Suprapubic skin (tissue), 4 donors: ENCODE measurements around the gene MGAT3. TPM values are rescaled to one million over a fixed set of nuclear protein-coding genes. Genes with fewer than 3 reads are reported as not detected.

Experiments used
- DNase-seq, 2 donors: peaks; one replicate each; pipeline ENCODE4 v3.0.0-alpha.2; 2019; ENCODE audit warnings: low spot score in 2 of 2
- H3K27ac ChIP-seq: fragments of 200-600 bp; sonication (generic); one replicate; pipeline ENCODE4 v1.5.1; 2019
- H3K27me3 ChIP-seq: fragments of 200-600 bp; sonication (generic); one replicate; pipeline ENCODE4 v1.5.1; 2019
- H3K36me3 ChIP-seq: fragments of 200-600 bp; sonication (generic); one replicate; pipeline ENCODE4 v1.5.1; 2019
- H3K4me1 ChIP-seq: fragments of 200-600 bp; sonication (generic); one replicate; pipeline ENCODE4 v1.5.1; 2019
- H3K4me3 ChIP-seq: fragments of 200-600 bp; sonication (generic); one replicate; pipeline ENCODE4 v1.5.1; 2019; ENCODE audit warnings: mild to moderate bottlenecking
- H3K9me3 ChIP-seq: fragments of 200-600 bp; sonication (generic); one replicate; pipeline ENCODE4 v1.5.1; 2019
- EP300 ChIP-seq: sonication (generic); formaldehyde crosslinking; IDR thresholded peaks from one replicate; pipeline ENCODE4 v1.6.1; 2017; ENCODE audit warnings: antibody characterized with exemption
- POLR2A ChIP-seq, 2 donors: fragments of 450-650 bp; IDR thresholded peaks; one replicate each; pipeline ENCODE4 v1.6.1; 2017; ENCODE audit warnings: antibody characterized with exemption in 2 of 2, mild to moderate bottlenecking in 2 of 2, moderate library complexity in 2 of 2
- POLR2AphosphoS5 ChIP-seq, 3 donors: sonication (generic); formaldehyde crosslinking; IDR thresholded peaks; one replicate each; pipeline ENCODE4 v1.6.1; 2017; ENCODE audit warnings: antibody characterized with exemption in 3 of 3
- WGBS: methylation state at CpG from one replicate; pipeline ENCODE4 v1.1.5; 2018; 5-methylcytosine and 5-hydroxymethylcytosine counted together
- total RNA-seq, 4 donors: library from RNA; depleted of rRNA; stranded (reverse); fragments of >200 nt; gene quantifications; one replicate each; pipeline ENCODE4 v1.1.0, GENCODE V29; 2016
- TF ChIP-seq, protein P1 (sequence below), 2 donors: fragments of 200-600 bp in 1 of 2; fragments of 450-650 bp in 1 of 2; sonication (generic) in 1 of 2; IDR thresholded peaks; one replicate each; pipeline ENCODE4 v1.5.1; 2016 to 2019; ENCODE audit warnings: antibody characterized with exemption in 2 of 2, mild to moderate bottlenecking in 1 of 2, moderate library complexity in 1 of 2

MGAT3 gene
- total RNA-seq, 4 donors from 2014 or later, result 2.2 to 3.7 (median 3.0) TPM

- DNase-seq, result no peak
- H3K9me3 ChIP-seq, result no peaks in the 10 kb centered on the region
- H3K27ac ChIP-seq, result no peak overlapping the region
- H3K36me3 ChIP-seq, result no peaks in the 10 kb centered on the region
- 68% methylated on average over 11 of the region's 11 CpGs for WGBS
- TF ChIP-seq POLR2AphosphoS5 (IDR thresholded peaks at IDR 0.05) (no peak), EP300 (no peak), POLR2A (IDR thresholded peaks at IDR 0.05) (no peak)
- TF ChIP-seq, protein P1, sequence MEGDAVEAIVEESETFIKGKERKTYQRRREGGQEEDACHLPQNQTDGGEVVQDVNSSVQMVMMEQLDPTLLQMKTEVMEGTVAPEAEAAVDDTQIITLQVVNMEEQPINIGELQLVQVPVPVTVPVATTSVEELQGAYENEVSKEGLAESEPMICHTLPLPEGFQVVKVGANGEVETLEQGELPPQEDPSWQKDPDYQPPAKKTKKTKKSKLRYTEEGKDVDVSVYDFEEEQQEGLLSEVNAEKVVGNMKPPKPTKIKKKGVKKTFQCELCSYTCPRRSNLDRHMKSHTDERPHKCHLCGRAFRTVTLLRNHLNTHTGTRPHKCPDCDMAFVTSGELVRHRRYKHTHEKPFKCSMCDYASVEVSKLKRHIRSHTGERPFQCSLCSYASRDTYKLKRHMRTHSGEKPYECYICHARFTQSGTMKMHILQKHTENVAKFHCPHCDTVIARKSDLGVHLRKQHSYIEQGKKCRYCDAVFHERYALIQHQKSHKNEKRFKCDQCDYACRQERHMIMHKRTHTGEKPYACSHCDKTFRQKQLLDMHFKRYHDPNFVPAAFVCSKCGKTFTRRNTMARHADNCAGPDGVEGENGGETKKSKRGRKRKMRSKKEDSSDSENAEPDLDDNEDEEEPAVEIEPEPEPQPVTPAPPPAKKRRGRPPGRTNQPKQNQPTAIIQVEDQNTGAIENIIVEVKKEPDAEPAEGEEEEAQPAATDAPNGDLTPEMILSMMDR (IDR thresholded peaks at IDR 0.05), result no peak
- H3K27me3 ChIP-seq, result peaks cover 39% of the 10 kb centered on the region
- H3K4me1 ChIP-seq, result peaks cover 35% of the 10 kb centered on the region
- H3K4me3 ChIP-seq, result no peak overlapping the region
Measured at GRCh38 chr22:39459681-39460080, 2.9 kb downstream of the MGAT3 start.

DNA sequence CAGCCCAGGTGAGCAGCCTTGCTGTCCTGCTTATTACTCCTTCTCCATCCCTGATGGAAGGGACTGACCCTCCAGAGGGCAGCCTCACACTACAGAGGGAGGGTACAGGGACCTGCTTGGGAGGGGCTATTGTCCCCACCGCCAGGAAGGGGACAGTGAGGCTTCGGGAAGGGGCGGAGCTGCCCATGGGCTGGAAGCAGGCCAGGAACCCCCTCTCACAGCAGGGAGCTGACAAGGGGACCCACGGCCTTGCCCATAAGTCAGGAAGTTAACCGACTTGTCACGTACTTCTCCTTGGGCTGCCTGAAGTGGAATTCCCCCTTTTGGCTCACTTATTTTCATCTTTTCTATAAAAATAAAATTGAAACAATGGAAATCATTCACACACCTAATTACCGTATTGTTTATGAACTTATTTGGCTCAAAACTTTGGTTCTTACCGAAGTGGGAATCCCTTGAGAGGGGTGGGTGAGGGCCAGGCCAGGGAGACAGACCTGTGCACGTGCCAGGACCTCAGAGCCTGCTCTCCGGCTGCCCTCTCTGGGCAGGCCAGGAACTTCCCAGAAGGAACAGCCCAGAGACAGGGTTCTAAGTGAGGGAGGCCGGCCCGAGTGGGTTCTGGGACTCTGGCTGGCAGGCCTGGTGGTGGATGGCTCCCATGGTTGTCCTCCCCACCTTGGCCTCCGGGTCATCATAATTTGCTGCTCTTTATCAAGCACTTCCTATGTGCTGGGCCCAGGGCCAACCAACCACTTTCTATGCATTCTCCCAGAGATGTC, 5.8 kb downstream of the MGAT3 start:
- Histone ChIP-seq H3K4me3 (no peak overlapping the region), H3K4me1 (peaks cover 25% of the 10 kb centered on the region), H3K27me3 (peaks cover 21% of the 10 kb centered on the region), H3K36me3 (no peaks in the 10 kb centered on the region), H3K9me3 (no peaks in the 10 kb centered on the region), H3K27ac (peak overlapping the region; percentile 64)
- DNase-seq, result no peak
- TF ChIP-seq POLR2A (IDR thresholded peaks at IDR 0.05) (no peak), EP300 (no peak), POLR2AphosphoS5 (IDR thresholded peaks at IDR 0.05) (no peak)
- TF ChIP-seq, protein P1 (IDR thresholded peaks at IDR 0.05), result no peak
- 54% methylated on average over 13 of the region's 13 CpGs for whole genome bisulfite sequencing

DNA sequence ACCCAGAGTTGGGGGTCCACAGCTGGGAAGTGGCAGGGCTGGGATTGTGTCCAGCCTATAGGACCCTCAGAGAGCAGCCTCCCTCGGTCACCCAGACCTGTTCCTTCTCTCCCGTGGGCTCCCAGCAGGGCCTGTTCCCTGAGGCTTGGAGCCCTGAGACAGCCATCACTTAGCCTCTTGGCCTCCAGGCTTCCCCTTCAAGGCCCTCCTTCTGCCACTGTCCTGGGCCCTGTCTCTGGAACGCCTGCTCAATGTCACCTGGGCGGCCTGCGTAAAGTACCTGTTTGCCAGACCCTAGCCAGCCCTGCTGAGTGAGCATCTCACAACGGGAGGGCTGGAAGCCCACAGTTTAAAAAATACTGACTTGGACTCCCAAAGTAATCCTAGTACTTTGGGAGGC, 6.5 kb downstream of the MGAT3 start:
- Histone ChIP-seq H3K9me3 (no peaks in the 10 kb centered on the region), H3K4me3 (no peak overlapping the region), H3K27ac (peak overlapping the region; percentile 64), H3K27me3 (peaks cover 15% of the 10 kb centered on the region), H3K4me1 (peaks cover 18% of the 10 kb centered on the region), H3K36me3 (no peaks in the 10 kb centered on the region)
- no peak for TF ChIP-seq POLR2AphosphoS5 (IDR thresholded peaks at IDR 0.05)
- DNase-seq, result no peak
- 98% methylated on average over 5 of the region's 6 CpGs for whole genome bisulfite sequencing

GRCh38 chr22:39463931-39464390, 7.1 kb downstream of the MGAT3 start:
- H3K27ac ChIP-seq, result peak overlapping the region; percentile 64
- peaks cover 8% of the 10 kb centered on the region for H3K27me3 ChIP-seq
- no peak overlapping the region for H3K4me3 ChIP-seq
- H3K9me3 ChIP-seq, result no peaks in the 10 kb centered on the region
- TF ChIP-seq POLR2AphosphoS5 (IDR thresholded peaks at IDR 0.05) (no peak), EP300 (no peak), POLR2A (IDR thresholded peaks at IDR 0.05) (no peak)
- TF ChIP-seq, protein P1 (IDR thresholded peaks at IDR 0.05), result no peak
- 62% methylated on average over 10 of the region's 10 CpGs for WGBS
- H3K4me1 ChIP-seq, result peaks cover 18% of the 10 kb centered on the region
- H3K36me3 ChIP-seq, result no peaks in the 10 kb centered on the region
- DNase-seq, result no peak

DNA sequence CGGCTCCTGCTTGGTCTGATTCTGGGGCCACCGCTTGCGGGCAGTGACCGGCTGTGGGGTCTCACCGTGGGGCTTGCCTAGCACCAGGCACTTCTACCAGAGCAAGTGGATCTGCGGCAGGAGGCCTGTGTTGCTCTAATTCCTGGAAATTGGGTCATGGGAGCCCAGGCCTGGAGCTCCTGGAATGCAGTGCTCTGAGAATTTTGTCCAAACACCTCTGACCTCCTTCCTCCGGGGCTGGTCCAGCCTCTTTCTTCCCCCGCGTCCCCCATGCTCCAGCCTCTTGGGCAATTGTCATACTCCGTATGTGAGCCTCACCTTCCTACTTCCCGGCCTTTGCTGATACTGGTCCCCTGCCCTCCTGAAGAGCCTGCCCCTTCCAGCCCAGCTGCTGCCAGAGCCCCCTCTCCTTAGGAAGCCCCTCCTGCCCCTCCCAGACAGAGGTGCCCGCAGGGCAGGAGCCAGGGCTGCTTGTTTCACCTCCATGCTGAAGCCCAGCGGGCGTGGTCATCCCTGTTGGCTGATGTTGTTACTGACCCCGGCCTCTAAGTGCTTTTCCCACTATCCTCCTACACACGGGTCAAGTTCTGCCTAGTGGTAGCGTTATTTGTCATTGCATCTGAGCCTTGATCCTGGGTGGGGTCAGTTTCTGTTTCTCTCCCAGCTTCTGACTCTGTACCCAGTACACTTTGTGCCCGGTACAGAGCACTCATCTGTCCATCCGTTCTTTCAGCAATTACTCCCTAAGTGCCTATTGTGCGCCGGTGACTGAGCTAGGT, 9.6 kb downstream of the MGAT3 start:
- Histone ChIP-seq H3K27me3 (no peaks in the 10 kb centered on the region), H3K9me3 (no peaks in the 10 kb centered on the region), H3K4me1 (peaks cover 36% of the 10 kb centered on the region), H3K27ac (peak overlapping the region; percentile 42), H3K36me3 (no peaks in the 10 kb centered on the region), H3K4me3 (no peak overlapping the region)
- DNase-seq, result no peak
- TF ChIP-seq, protein P1 (IDR thresholded peaks at IDR 0.05), result no peak
- TF ChIP-seq POLR2AphosphoS5 (IDR thresholded peaks at IDR 0.05) (no peak), EP300 (no peak), POLR2A (IDR thresholded peaks at IDR 0.05) (no peak)
- 77% methylated on average over 21 of the region's 21 CpGs for WGBS
